Activated T-cell treated with anti-CD3 and anti-CD28 coated beads, Interleukin-2, amount 50 U/mL, for 72 hours (primary cell): ENCODE data around the gene ZMYND8. TPM values are rescaled to one million over a fixed set of nuclear protein-coding genes. Genes with fewer than 3 reads are reported as not detected.

Experiments used
- ATAC-seq, 2 donors: fragments of 150-1000 bp; cut with Tn5 transposase; replicated peaks in 1 of 2; 2 replicates each; pipeline ENCODE4 v1.10.0; 2021; ENCODE audit warnings: moderate library complexity in 2 of 2, mild to moderate bottlenecking in 1 of 2
- DNase-seq, 2 donors: peaks; one replicate each; pipeline ENCODE4 v3.0.0; 2021 to 2022; ENCODE audit warnings: mixed read lengths in 1 of 2
- H3K27ac Mint-ChIP-seq: one replicate; pipeline ENCODE4 v1.8.0; 2022; ENCODE audit warnings: mild to moderate bottlenecking, moderate library complexity, mixed read lengths
- H3K27me3 Mint-ChIP-seq: one replicate; pipeline ENCODE4 v1.8.0; 2022; ENCODE audit warnings: low read depth, mixed read lengths
- H3K36me3 Mint-ChIP-seq, 2 donors: one replicate each; pipeline ENCODE4 v1.8.0; 2022; ENCODE audit warnings: mixed read lengths in 2 of 2, mild to moderate bottlenecking in 1 of 2; ENCODE audit not compliant: insufficient read depth in 2 of 2
- H3K4me1 Mint-ChIP-seq: one replicate; pipeline ENCODE4 v1.8.0; 2022; ENCODE audit warnings: low read depth, mixed read lengths
- H3K4me3 Mint-ChIP-seq, 2 donors: one replicate each; pipeline ENCODE4 v1.8.0; 2022; ENCODE audit warnings: mild to moderate bottlenecking in 2 of 2, mixed read lengths in 2 of 2, moderate library complexity in 2 of 2
- H3K9me3 Mint-ChIP-seq, 2 donors: one replicate each; pipeline ENCODE4 v1.8.0; 2022; ENCODE audit warnings: mixed read lengths in 2 of 2
- total RNA-seq, 2 donors: library from RNA; stranded (reverse); gene quantifications; one replicate each; pipeline ENCODE4 v1.2.3, GENCODE V29; 2022

The ZMYND8 gene
- total RNA-seq, 2 donors from 2014 or later: 34.3 to 40.1 TPM

DNA sequence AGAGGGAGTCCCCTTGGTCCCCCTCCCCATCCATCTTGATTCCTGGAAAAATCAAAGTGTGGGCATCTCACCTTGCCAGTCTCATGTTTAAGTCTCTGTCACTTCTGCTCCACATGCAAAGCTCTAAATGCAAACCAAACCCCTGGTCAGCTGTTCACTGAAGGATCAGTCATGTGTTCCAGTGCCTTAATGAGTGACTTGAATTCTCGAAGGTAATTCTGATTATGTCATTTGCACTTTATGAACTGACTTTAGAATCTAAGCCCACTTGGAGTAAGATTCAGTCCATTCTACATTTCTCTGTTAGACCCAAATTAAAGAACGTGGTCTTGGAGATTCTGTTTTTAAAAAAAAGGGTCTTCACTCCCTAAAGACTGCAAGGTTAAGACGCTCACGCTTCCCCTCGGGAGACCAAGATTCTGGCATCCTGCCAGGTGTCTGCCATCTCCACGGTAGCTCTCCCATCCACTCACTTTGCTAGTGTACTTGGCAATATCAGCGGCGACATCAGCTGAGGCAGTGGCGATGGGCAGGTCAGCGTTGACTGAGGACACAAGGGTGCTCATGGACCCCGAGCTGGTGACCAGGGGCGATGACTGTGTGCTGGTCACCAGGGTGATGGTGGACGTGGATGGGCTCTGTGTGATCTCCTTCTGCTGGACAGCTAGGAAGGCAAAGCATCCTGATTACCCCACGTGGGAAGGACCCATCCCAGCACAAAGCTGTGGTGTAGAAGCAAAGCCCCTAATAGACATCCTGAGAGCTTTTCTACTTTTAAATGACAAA, 120.5 kb downstream of the ZMYND8 start:
- Mint-ChIP-seq H3K27ac (no peak overlapping the region), H3K36me3 (peaks cover 2 to 23% of the 10 kb centered on the region in 2 donors), H3K4me3 (no peak overlapping the region), H3K27me3 (no peaks in the 10 kb centered on the region), H3K9me3 (no peaks in the 10 kb centered on the region), H3K4me1 (no peaks in the 10 kb centered on the region)
- DNase-seq (no peak), ATAC-seq (no peak)

DNA sequence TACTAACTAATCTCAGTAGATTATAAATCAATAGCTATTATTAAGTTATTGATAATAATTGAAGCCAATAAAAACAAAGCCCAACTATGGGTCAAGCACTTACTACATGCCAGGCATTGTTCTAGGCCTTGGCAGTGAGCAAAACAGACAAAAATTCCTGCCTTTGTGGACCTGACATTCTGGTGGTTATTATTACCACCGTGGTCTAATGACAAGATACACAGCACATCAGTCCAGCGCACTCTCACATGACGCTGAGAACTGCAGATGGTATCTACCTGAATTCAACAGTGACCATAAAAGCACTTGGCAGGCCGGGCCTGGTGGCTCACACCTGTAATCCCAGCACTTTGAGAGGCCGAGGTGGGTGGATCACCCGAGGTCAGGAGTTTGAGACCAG, 121.4 kb downstream of the ZMYND8 start:
- H3K36me3 Mint-ChIP-seq: peaks cover 2 to 29% of the 10 kb centered on the region in 2 donors
- no peak overlapping the region for H3K27ac Mint-ChIP-seq

DNA sequence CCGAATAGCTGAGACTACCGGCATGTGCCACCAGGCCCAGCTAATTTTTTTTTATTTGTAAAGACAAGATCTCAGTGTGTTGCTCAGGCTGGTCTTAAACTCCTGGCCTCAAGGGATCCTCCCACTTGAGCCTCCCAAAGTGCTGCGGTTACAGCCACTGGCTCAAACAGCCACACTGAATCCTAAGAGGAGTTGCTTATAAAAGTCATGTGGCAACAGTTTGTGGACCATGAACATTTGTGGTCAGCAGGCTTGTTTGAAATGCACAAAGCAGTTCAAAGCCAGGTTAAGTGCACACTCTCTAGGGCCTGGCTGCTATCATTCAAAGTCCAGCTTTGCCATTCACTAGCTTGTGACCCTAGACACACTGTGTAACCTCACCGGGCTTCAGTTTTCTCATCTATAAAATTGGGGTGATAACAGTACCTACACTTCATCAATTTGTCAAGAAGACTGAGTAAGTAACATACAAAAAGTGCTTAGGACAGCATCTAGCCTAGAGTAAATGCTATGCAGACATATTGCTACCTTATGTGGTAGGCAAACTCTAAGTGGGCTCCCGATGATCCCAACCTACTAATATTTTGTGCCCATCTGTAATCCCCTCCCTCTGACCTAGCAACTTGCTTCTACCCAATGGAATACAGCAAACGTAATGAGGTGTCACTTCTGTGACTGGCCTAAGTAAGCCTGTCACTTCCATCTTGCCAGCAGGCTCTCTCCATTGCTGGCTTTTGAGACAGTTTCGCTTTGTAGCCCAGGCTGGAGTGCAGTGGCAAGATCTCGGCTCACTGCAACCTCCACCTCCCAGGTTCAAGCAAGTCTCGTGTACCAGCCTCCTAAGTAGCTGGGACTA, 122.9 kb downstream of the ZMYND8 start:
- no peak for DNase-seq
- Mint-ChIP-seq H3K4me3 (no peak overlapping the region), H3K27me3 (no peaks in the 10 kb centered on the region), H3K36me3 (peaks cover 2 to 28% of the 10 kb centered on the region in 2 donors), H3K4me1 (no peaks in the 10 kb centered on the region), H3K9me3 (no peaks in the 10 kb centered on the region), H3K27ac (peak overlapping the region; percentile 54)
- no peak for ATAC-seq

More for the DNA sequence above, 121.4 kb downstream of the ZMYND8 start:
- Mint-ChIP-seq H3K4me3 (no peak overlapping the region), H3K9me3 (no peaks in the 10 kb centered on the region), H3K4me1 (no peaks in the 10 kb centered on the region), H3K27me3 (no peaks in the 10 kb centered on the region)
- no peak for ATAC-seq
- DNase-seq: no peak

DNA sequence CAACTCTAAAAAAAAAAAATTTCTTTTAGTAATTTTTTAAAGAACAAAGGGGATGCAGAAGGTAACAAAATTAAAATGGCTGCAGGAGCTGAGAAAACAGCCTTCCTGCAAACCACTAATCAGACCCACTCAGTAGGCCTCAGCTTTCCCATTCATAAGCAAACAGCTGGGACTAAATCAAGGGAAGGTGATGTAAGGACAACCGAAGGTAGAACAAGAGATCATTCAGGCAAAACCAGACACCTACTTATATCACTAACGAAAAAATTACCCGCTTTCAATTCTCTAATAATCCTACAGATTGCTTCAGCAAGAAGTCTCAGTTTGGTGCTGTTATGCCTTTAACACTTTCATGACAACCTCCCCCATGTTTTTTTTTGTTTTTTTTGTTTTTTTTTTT, 124.0 kb downstream of the ZMYND8 start:
- H3K4me3 Mint-ChIP-seq: no peak overlapping the region

DNA sequence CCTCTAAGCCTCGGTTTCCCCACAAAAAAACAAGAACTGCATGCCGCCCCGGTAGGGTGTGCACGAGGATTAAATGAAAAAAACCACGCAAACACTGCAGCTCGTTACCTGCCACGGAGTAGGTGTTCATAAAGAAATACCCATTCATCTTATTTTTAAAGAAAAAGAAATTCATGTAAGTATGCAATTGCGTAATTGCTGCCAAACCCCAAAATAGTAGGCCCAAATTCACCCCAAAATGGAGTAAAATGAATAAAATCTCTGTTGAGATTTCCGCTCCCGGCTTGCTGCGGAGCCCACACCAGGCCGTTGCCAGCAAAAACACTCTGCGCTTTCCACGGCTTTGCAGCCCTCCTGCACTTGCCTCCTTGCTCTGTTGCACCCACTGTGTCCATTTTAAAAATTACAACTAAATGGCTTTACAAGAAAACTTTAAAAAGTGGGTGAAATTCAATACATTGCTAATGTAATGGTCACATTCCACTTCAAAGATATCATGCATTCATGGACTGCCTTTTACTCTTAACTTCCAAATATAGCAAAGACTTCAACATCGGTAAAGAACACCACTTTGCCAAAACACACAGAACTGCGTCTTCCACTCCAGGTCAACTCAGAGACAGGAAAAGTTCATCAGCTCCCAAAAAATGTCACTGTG, 125.0 kb downstream of the ZMYND8 start:
- Mint-ChIP-seq H3K27me3 (no peaks in the 10 kb centered on the region), H3K36me3 (peaks cover 2 to 20% of the 10 kb centered on the region in 2 donors), H3K27ac (no peak overlapping the region), H3K4me3 (no peak overlapping the region), H3K9me3 (no peaks in the 10 kb centered on the region), H3K4me1 (no peaks in the 10 kb centered on the region)
- ATAC-seq (no peak), DNase-seq (no peak)

More for the DNA sequence above, 124.0 kb downstream of the ZMYND8 start:
- Mint-ChIP-seq H3K36me3 (peaks cover 2 to 24% of the 10 kb centered on the region in 2 donors), H3K27ac (no peak overlapping the region), H3K4me1 (no peaks in the 10 kb centered on the region), H3K9me3 (no peaks in the 10 kb centered on the region), H3K27me3 (no peaks in the 10 kb centered on the region)
- DNase-seq (no peak), ATAC-seq (no peak)

DNA sequence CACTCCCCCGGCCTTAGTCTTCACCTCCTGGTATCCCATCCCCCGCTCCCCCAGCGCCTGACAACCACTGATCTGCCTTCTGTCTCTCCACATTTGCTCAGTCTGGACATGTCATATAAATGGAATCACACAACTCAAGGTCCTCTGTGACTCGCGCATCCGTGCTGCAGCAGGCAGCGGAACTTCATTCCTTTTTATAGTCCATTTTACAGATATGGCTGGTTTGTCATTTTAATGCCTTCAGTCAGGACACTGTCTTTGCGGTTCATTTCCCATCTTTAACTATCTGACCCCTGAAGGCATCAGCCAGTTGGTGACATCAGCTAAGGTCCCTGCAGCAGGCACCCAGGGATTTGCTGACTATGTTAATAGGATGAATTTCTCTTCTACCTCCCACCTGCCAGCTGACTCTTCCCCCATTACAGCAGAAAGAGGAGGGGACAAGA, 125.7 kb downstream of the ZMYND8 start:
- Mint-ChIP-seq H3K4me1 (no peaks in the 10 kb centered on the region), H3K9me3 (no peaks in the 10 kb centered on the region), H3K27me3 (no peaks in the 10 kb centered on the region), H3K36me3 (peaks cover 4 to 17% of the 10 kb centered on the region in 2 donors), H3K4me3 (no peak overlapping the region), H3K27ac (no peak overlapping the region)
- no peak for DNase-seq
- ATAC-seq: no peak

DNA sequence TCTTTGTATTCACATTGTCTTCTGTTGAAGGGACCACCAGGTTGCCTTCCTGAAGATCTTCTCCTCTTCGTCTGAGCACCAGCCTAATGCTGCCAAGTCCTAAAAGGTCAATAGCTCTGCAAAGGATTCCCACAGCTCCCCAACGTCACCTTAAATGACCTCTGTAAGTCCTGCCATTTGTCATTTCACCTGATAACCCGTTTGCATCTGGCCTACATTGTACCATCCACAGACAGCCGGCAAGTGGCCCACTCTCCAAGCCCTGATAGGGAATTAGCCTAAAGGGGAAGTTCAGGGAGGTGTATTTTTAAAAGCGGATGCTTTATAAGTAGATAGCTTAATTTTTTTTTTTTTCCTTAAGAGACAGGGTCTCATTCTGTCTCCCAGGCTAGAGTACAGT, 127.8 kb downstream of the ZMYND8 start:
- H3K36me3 Mint-ChIP-seq: peaks cover 1 to 17% of the 10 kb centered on the region in 2 donors

DNA sequence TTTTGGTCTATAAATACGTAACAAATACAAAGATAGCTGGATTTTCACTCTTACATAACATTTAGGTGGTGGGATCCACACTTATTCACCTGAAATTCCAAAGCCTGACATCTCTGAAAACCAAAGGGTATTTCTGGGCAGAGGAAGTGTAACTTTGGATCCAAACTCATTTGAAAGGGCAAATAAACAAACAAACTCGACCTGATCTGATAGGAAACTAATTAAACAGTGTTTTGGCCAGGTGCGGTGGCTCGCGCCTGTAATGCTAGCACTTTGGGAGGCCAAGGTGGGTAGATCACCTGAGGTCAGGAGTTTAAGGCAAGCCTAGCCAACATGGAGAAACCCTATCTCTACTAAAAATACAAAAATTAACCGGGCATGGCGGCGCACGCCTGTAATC, 128.9 kb downstream of the ZMYND8 start:
- peaks cover 1 to 17% of the 10 kb centered on the region in 2 donors for H3K36me3 Mint-ChIP-seq
- no peak overlapping the region for H3K4me3 Mint-ChIP-seq
- H3K27me3 Mint-ChIP-seq: no peaks in the 10 kb centered on the region
- ATAC-seq (no peak), DNase-seq (no peak)
- no peaks in the 10 kb centered on the region for H3K4me1 Mint-ChIP-seq
- no peaks in the 10 kb centered on the region for H3K9me3 Mint-ChIP-seq
- H3K27ac Mint-ChIP-seq: no peak overlapping the region

More for the DNA sequence above, 127.8 kb downstream of the ZMYND8 start:
- H3K4me1 Mint-ChIP-seq: no peaks in the 10 kb centered on the region
- peak overlapping the region; percentile 24 for H3K27ac Mint-ChIP-seq
- no peak overlapping the region for H3K4me3 Mint-ChIP-seq
- ATAC-seq (no peak), DNase-seq (no peak)
- no peaks in the 10 kb centered on the region for H3K9me3 Mint-ChIP-seq
- no peaks in the 10 kb centered on the region for H3K27me3 Mint-ChIP-seq

DNA sequence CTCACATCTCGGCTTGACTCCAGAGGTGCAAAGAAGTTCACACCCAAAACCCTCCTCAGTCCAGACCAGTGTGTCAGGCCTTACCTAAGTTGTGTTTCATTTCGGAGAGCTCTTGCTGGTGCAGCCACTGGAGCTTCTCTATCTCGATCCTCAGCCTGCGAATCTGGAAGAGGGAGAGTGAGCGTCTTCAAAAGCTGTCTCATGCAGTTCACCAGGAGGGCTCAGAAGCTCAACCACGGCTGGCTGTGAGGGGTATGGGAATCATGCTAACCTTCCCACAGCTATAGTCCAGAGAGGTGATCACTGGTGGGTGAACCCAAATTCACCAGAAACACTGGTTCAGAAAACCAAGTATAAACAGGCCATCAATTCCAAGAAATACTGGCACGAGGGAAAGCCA, 129.4 kb downstream of the ZMYND8 start:
- no peaks in the 10 kb centered on the region for H3K9me3 Mint-ChIP-seq
- peaks cover 1 to 21% of the 10 kb centered on the region in 2 donors for H3K36me3 Mint-ChIP-seq
- H3K27ac Mint-ChIP-seq: no peak overlapping the region
- H3K27me3 Mint-ChIP-seq: no peaks in the 10 kb centered on the region
- ATAC-seq: no peak
- no peak for DNase-seq
- no peaks in the 10 kb centered on the region for H3K4me1 Mint-ChIP-seq
- H3K4me3 Mint-ChIP-seq: no peak overlapping the region

DNA sequence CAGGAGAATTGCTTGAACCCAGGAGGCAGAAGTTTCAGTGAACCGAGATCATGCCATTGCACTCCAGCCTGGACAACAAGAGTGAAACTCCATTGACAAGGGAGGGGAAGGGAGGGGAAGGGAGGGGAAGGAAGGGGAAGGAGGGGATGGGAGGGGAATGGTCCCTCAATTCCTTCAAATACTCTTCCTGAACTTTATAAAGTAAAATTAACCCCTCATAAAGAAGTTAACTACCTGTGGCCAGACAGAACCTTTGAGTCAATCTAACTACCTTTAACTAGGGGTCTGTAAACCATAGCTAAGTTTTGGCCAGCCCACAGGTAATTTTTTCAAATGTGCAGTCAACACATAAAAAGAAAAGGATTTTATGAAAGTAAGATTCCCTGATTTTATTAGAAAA, 131.0 kb downstream of the ZMYND8 start:
- Mint-ChIP-seq H3K27me3 (no peaks in the 10 kb centered on the region), H3K9me3 (no peaks in the 10 kb centered on the region), H3K4me3 (no peak overlapping the region), H3K36me3 (peaks cover 1 to 21% of the 10 kb centered on the region in 2 donors), H3K4me1 (no peaks in the 10 kb centered on the region), H3K27ac (no peak overlapping the region)
- DNase-seq (no peak), ATAC-seq (no peak)

DNA sequence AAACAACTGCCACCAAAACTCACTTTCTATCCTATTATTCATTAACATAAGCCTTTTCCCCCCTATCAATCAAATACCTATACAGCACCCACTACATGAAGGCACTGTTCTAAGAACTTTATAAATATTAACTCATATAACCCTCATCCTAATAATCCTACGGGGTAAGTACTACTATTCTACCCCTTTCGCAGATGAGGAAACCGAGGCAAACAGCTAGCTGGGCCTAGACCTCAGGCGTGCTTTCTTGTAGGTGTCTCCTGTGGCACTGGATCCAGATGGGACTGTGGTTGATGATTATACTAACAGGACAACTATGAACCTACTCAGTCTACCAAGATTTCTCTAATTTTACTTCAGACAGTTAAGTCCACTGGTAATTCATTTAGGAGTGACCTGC, 131.6 kb downstream of the ZMYND8 start:
- Mint-ChIP-seq H3K4me3 (no peak overlapping the region), H3K36me3 (peaks cover 3 to 23% of the 10 kb centered on the region in 2 donors), H3K9me3 (no peaks in the 10 kb centered on the region), H3K27me3 (no peaks in the 10 kb centered on the region), H3K4me1 (no peaks in the 10 kb centered on the region), H3K27ac (peak overlapping the region; percentile 5)
- DNase-seq: no peak
- ATAC-seq: no peak

DNA sequence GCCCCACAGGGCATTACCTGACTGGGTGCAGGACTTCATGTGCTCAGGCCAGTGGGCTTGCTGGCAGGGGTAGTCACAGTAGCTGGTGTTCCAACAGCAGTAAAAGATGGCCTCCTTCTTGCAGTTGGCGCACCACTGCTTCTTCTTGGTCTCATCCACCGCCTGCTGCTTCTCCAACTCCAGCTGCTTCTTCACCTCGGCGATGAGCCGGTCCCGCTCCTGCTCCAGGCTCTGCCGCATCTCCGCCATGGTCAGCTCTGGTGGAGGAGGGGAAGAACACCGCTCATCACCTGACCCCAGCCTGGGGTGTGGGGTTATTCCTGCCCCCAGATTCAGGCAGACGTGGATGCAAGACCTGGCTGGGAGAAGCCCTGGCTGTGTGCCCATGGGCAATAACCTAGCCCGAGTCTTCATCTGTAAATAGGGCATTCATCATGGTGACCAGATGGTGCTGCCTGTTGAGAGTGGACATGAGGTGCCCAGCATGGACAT, 132.2 kb downstream of the ZMYND8 start:
- Mint-ChIP-seq H3K4me1 (no peaks in the 10 kb centered on the region), H3K9me3 (no peaks in the 10 kb centered on the region), H3K27me3 (no peaks in the 10 kb centered on the region), H3K4me3 (no peak overlapping the region), H3K27ac (no peak overlapping the region), H3K36me3 (peaks cover 5 to 28% of the 10 kb centered on the region in 2 donors)
- no peak for ATAC-seq
- no peak for DNase-seq

DNA sequence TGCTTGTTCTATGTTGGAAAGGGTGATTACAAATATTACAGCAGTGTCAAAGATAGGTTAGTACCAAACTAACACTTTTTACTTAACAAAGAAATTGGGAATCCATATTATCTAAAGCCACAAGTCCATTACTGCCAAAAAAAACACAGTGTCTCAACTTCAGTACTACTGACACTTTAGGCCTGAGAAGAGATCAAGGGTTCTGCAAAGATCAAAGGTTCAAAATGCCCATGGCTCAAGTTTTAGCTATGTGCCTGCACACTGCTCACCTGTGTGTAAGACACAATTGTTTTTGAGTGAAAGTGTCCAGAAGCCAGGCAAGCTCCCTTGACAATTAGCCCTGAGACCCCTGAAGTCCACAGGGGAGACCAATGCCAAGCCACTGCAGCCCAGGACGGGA, 132.6 kb downstream of the ZMYND8 start:
- H3K9me3 Mint-ChIP-seq: no peaks in the 10 kb centered on the region
- H3K27me3 Mint-ChIP-seq: no peaks in the 10 kb centered on the region
- no peaks in the 10 kb centered on the region for H3K4me1 Mint-ChIP-seq
- ATAC-seq: no peak
- H3K36me3 Mint-ChIP-seq: peaks cover 5 to 28% of the 10 kb centered on the region in 2 donors
- H3K4me3 Mint-ChIP-seq: no peak overlapping the region
- DNase-seq: no peak
- H3K27ac Mint-ChIP-seq: no peak overlapping the region
